OCI-LY3 (cell line): ENCODE measurements around the gene TREH.

ENCODE experiments used
- H2AFZ ChIP-seq: fragments of 200-600, 300-600 bp; shearing (Covaris generic); 2 replicates; pipeline ENCODE4 v1.6.0; 2014; ENCODE audit warnings: antibody characterized with exemption, low read depth, low read length
- H3K27ac ChIP-seq: fragments of 200-600, 300-600 bp; sonication (generic); 2 replicates; pipeline ENCODE4 v1.5.1; 2014; ENCODE audit warnings: mild to moderate bottlenecking, low read length, moderate library complexity, mixed read lengths
- H3K27me3 ChIP-seq: fragments of 200-600, 300-600 bp; sonication (generic); 2 replicates; pipeline ENCODE4 v1.6.1; 2014; ENCODE audit warnings: low read depth, low read length, mixed read lengths
- H3K36me3 ChIP-seq: fragments of 200-600, 300-600 bp; sonication (generic); replicated peaks from 2 replicates; pipeline ENCODE3; 2014; ENCODE audit warnings: low read depth, low read length, mixed read lengths
- H3K4me1 ChIP-seq: fragments of 300-600, 200-600 bp; sonication (generic); 2 replicates; pipeline ENCODE4 v1.6.1; 2014; ENCODE audit warnings: low read length, mixed read lengths
- H3K4me2 ChIP-seq: fragments of 200-600, 300-600 bp; sonication (generic); 2 replicates; pipeline ENCODE4 v1.6.1; 2014; ENCODE audit warnings: low read length, mixed read lengths
- H3K4me3 ChIP-seq: fragments of 300-600, 200-600 bp; sonication (generic); 2 replicates; pipeline ENCODE4 v1.5.1; 2014; ENCODE audit warnings: antibody characterized with exemption, mild to moderate bottlenecking, low read length, moderate library complexity
- H3K79me2 ChIP-seq: fragments of 300-600, 200-600 bp; shearing (Covaris generic); 2 replicates; pipeline ENCODE4 v1.6.1; 2014; ENCODE audit warnings: mild to moderate bottlenecking, low read length, mixed read lengths
- H3K9ac ChIP-seq: fragments of 300-600, 200-600 bp; shearing (Covaris generic); 2 replicates; pipeline ENCODE4 v1.6.0; 2014; ENCODE audit warnings: mild to moderate bottlenecking, low read length, moderate library complexity
- H3K9me3 ChIP-seq: fragments of 200-600, 300-600 bp; shearing (Covaris generic); 2 replicates; pipeline ENCODE4 v1.6.1; 2014; ENCODE audit warnings: low read length, mixed read lengths; ENCODE audit not compliant: insufficient read depth
- H4K20me1 ChIP-seq: fragments of 200-600, 300-600 bp; sonication (generic); 2 replicates; pipeline ENCODE4 v1.6.1; 2016; ENCODE audit warnings: low read length, mixed read lengths; ENCODE audit not compliant: insufficient read depth
- EZH2phosphoT487 ChIP-seq: fragments of 200-600 bp; shearing (Covaris generic); IDR thresholded peaks from 2 replicates; pipeline ENCODE4 v1.6.1; 2018; ENCODE audit warnings: antibody characterized with exemption, mixed run types, low read depth
- TF ChIP-seq, protein P1 (sequence below): fragments of 200-600, 300-600 bp; sonication (generic); IDR thresholded peaks from 2 replicates; pipeline ENCODE4 v1.5.1; 2014; ENCODE audit warnings: antibody characterized with exemption, low read length, low read depth

TREH gene

DNA sequence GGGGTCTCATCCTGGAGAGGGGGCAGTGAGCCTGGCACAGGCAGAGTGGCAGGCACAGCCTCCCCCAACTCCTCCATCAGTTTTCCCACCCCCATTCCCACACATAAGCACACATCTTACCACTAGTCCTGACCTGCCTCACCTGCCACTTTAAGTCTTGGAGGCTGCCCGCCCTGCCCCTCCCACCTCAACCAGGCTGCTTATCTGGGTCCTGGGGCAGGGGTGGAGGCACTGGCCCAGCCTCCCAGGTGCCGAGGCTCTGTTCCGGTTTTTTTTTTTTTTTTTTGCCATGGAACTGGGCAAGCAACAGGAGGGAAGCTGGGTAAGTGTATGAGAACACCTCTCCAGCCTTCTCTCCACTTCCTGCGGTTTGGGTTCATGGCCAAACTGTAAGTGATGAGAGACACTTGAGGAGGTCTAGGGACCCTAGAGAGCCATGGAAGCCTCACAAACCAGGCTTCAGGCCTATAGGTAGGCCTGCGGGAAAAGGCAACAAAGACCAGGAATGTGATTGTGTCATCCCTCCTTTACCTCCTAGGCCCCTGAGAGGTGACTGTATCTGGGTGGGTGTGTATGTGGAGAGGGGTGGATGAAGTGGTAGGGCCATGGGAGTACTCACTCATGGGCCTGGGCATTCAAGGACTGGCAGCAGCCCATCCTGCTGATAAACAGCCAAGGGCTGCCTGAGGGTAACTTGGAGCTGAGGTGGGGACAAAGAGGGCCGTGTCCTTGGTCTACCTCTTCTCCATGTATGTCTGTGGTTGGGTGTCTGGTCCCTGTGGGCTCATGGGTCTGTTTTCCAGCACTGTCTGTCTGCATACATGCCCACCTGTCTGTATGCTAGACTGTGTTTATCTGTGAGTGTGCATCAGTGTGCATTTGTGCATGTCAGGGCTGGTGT, 49.4 kb downstream of the TREH start:
- H3K4me1 ChIP-seq: no peaks in the 10 kb centered on the region
- TF ChIP-seq, protein P1, sequence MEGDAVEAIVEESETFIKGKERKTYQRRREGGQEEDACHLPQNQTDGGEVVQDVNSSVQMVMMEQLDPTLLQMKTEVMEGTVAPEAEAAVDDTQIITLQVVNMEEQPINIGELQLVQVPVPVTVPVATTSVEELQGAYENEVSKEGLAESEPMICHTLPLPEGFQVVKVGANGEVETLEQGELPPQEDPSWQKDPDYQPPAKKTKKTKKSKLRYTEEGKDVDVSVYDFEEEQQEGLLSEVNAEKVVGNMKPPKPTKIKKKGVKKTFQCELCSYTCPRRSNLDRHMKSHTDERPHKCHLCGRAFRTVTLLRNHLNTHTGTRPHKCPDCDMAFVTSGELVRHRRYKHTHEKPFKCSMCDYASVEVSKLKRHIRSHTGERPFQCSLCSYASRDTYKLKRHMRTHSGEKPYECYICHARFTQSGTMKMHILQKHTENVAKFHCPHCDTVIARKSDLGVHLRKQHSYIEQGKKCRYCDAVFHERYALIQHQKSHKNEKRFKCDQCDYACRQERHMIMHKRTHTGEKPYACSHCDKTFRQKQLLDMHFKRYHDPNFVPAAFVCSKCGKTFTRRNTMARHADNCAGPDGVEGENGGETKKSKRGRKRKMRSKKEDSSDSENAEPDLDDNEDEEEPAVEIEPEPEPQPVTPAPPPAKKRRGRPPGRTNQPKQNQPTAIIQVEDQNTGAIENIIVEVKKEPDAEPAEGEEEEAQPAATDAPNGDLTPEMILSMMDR: no peak
- TF ChIP-seq EZH2phosphoT487: no peak
- no peak overlapping the region for H3K27ac ChIP-seq
- no peaks in the 10 kb centered on the region for H3K27me3 ChIP-seq
- H4K20me1 ChIP-seq: no peaks in the 10 kb centered on the region
- H3K79me2 ChIP-seq: no peaks in the 10 kb centered on the region
- no peak overlapping the region for H3K4me3 ChIP-seq
- no peak overlapping the region for H2AFZ ChIP-seq
- H3K4me2 ChIP-seq: no peak overlapping the region
- H3K9me3 ChIP-seq: no peaks in the 10 kb centered on the region
- H3K9ac ChIP-seq: no peak overlapping the region
- H3K36me3 ChIP-seq: no peaks in the 10 kb centered on the region

DNA sequence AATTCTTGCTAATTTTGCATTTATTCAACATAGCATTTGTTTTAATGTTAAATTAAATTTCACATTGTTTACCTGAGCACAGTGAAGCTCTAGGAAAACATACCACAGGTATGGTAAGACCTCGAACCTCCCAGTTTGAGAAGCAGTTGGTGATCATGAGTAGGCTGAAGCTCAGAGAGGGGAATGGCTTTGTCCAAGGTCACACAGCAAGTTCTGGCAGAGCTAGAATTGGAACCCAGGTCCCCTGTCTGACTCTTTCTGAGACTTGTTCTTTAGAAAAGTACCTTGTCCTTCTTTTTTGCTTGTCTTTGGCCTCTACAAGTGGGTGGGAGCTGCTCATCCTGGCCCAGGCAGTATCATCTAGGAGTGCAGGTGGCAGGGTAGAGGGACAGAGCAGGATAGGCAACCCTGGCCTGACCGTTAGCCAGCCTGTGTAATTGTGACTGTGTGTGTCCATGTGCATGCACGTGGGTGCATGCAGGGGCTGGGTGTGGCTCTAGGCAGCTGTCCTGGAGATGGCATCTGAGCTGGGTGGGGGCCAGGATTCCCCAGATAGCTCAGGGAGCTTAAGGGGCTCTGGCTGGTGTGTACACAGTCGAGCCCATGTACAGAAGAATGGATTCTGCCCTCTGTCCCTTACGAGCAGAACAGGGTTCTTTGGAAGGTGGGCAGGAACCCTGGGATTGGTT, 50.4 kb downstream of the TREH start:
- Histone ChIP-seq H3K4me1 (no peaks in the 10 kb centered on the region), H4K20me1 (no peaks in the 10 kb centered on the region), H2AFZ (no peak overlapping the region), H3K79me2 (no peaks in the 10 kb centered on the region), H3K9ac (no peak overlapping the region), H3K4me2 (no peak overlapping the region), H3K4me3 (no peak overlapping the region), H3K9me3 (no peaks in the 10 kb centered on the region), H3K27me3 (no peaks in the 10 kb centered on the region), H3K27ac (no peak overlapping the region), H3K36me3 (no peaks in the 10 kb centered on the region)
- TF ChIP-seq EZH2phosphoT487: no peak
- TF ChIP-seq, protein P1: no peak

DNA sequence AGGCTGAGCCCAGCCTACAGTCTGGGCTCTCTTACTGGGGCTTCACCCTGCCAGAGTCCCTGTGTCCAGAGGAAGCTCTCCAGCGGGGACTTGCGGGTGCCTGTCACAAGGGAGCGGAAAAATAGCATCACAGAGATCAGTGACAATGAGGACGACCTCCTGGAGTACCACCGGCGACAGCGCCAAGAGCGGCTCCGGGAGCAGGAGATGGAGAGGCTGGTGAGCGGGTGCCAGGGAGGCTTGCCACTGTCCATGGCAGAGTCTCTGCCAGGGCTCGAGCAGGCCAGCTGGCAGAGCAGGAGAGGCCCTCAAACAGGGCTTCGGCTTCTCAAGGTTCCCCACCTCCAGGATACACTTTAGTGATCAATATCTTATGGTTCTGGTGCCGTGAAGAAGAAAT, 51.0 kb downstream of the TREH start:
- Histone ChIP-seq H3K4me2 (no peak overlapping the region), H3K4me1 (no peaks in the 10 kb centered on the region), H3K9ac (no peak overlapping the region), H3K9me3 (no peaks in the 10 kb centered on the region), H3K36me3 (no peaks in the 10 kb centered on the region), H3K27me3 (no peaks in the 10 kb centered on the region), H4K20me1 (no peaks in the 10 kb centered on the region), H2AFZ (no peak overlapping the region), H3K4me3 (no peak overlapping the region), H3K79me2 (no peaks in the 10 kb centered on the region), H3K27ac (no peak overlapping the region)
- TF ChIP-seq, protein P1: no peak
- no peak for TF ChIP-seq EZH2phosphoT487

DNA sequence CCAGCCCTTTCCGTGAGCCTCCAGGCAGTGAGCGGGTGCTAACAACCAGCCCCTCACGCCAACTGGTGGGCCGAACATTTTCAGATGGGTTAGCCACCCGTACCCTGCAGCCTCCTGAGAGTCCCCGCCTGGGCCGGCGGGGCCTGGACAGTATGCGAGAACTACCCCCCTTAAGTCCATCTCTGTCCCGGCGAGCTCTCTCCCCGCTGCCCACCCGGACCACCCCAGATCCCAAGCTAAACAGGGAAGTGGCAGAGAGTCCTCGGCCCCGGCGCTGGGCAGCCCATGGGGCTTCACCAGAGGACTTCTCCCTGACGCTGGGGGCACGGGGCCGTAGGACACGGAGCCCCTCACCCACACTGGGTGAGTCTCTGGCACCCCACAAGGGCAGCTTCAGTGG, 51.4 kb downstream of the TREH start:
- H3K27me3 ChIP-seq: no peaks in the 10 kb centered on the region
- H3K79me2 ChIP-seq: no peaks in the 10 kb centered on the region
- no peak overlapping the region for H3K4me3 ChIP-seq
- H3K9me3 ChIP-seq: no peaks in the 10 kb centered on the region
- no peak for TF ChIP-seq EZH2phosphoT487
- TF ChIP-seq, protein P1: no peak
- no peaks in the 10 kb centered on the region for H4K20me1 ChIP-seq
- H3K27ac ChIP-seq: no peak overlapping the region
- no peak overlapping the region for H2AFZ ChIP-seq
- no peak overlapping the region for H3K9ac ChIP-seq
- H3K4me1 ChIP-seq: no peaks in the 10 kb centered on the region
- no peak overlapping the region for H3K4me2 ChIP-seq
- no peaks in the 10 kb centered on the region for H3K36me3 ChIP-seq
